Measurements from ENCODE around the gene ACADM.
"Not testable (repeated sequence)": the region's sequence is repeated elsewhere in the genome, so short reads cannot be mapped to it uniquely, and the experiment has no call there.

ACADM gene

GRCh38 chr1:75708910-75709309, 15.6 kb upstream of the ACADM start:
- H3K4me3 ChIP-seq (ENCODE audit: low read length): no peak overlapping the region
- DNase-seq (ENCODE audit: low read depth): no peak
- TF ChIP-seq CTCF (IDR thresholded peaks at IDR 0.05; ENCODE audit: insufficient read depth, low read depth, low read length, missing control alignments): no peak

- DNase-seq (ENCODE audit: low read depth): no peak
- no peak overlapping the region for H3K4me3 ChIP-seq (ENCODE audit: low read length)
- TF ChIP-seq CTCF (IDR thresholded peaks at IDR 0.05; ENCODE audit: insufficient read depth, low read depth, low read length, missing control alignments): no peak
Measured at GRCh38 chr1:75710832-75711231, 13.7 kb upstream of the ACADM start.

DNA sequence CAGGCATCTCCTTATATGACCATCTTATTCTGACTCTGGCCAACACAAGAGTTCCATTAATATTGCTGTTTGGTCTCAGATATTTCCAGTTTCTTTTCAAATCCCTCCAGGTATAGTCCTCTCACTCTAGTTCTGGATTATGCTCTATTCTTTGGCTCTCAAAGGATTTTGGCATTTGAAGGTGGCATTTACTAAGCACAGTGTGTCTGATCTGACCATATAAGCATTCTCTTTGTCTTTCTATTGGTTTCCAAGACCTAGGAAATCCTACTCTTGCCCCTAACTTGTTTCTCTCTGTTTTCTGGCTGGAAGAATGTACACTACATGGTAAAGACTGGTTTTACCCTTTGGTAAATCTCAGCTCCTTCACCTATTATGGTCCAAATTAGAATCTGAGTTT, 12.7 kb upstream of the ACADM start:
- TF ChIP-seq CTCF (IDR thresholded peaks at IDR 0.05; ENCODE audit: insufficient read depth, low read depth, low read length, missing control alignments): no peak
- H3K4me3 ChIP-seq (ENCODE audit: low read length): no peak overlapping the region
- DNase-seq (ENCODE audit: low read depth): no peak

DNA sequence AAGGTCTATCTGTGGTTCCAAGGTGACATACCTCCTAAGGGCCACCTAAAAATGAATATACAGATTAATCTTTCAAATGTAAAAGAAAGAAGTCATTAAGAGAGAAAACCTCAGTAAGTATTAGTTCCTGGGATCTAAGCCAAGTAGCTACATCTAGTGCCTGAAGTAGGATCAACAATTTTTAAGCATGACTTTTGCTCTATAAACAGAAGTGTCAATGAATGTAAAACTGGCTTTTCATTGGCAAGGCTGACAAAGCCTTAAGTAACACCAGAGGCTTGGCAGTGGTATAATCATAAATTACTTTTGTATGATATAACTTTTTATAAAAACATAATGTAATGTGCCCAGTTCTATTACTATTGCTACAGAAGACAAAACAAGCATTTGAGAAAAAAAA, 12.2 kb upstream of the ACADM start:
- DNase-seq (ENCODE audit: low read depth): peak; percentile 10
- H3K4me3 ChIP-seq (ENCODE audit: low read length): no peak overlapping the region
- no peak for TF ChIP-seq CTCF (IDR thresholded peaks at IDR 0.05; ENCODE audit: insufficient read depth, low read depth, low read length, missing control alignments)

DNA sequence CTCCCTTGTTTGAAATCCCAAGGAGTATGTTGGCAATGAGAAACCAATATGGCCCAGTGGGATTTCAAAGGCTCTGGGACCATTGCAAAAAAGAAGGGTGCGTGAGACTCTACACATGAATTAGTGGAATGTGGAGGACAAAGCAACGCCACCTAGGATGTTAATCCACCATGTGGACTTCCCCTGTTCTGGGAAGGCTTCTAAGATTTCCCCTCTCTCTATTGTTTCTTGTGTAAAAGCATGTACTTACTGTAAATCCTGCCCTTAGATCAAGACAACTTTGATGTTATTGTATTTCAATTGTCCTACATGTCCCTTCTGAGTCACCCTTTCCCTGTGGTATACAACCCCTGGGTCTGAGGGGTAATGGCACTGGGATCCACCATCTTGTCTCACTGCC, 4.7 kb upstream of the ACADM start:
- DNase-seq (ENCODE audit: low read depth): no peak
- no peak overlapping the region for H3K4me3 ChIP-seq (ENCODE audit: low read length)
- TF ChIP-seq CTCF (IDR thresholded peaks at IDR 0.05; ENCODE audit: insufficient read depth, low read depth, low read length, missing control alignments): no peak

GRCh38 chr1:75720325-75720724, 4.2 kb upstream of the ACADM start:
- no peak for DNase-seq (ENCODE audit: low read depth)
- no peak for TF ChIP-seq CTCF (IDR thresholded peaks at IDR 0.05; ENCODE audit: insufficient read depth, low read depth, low read length, missing control alignments)
- no peak overlapping the region for H3K4me3 ChIP-seq (ENCODE audit: low read length)

GRCh38 chr1:75720820-75721219, 3.7 kb upstream of the ACADM start:
- DNase-seq (ENCODE audit: low read depth): no peak
- no peak for TF ChIP-seq CTCF (IDR thresholded peaks at IDR 0.05; ENCODE audit: insufficient read depth, low read depth, low read length, missing control alignments)

DNA sequence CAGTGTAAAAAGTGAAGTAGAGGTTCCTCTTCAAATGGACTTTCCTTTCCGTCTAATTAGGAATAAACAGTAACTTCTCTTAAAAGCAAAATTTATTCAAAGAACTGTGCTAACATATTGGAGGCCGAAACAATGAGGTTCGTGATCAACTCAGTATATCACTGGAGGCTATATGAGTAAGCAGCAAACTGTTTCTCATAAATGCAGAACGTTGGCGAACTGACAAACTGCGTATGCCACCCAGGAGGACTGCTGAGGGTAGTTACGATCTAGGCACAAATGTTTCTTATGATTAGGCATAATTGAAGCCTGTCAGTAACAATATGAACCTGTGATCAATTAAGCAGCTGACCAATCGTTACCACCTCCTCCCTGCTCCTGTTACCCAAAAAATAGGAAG, 2.3 kb upstream of the ACADM start:
- peak; percentile 41 for DNase-seq (ENCODE audit: low read depth)
- not testable (repeated sequence) for H3K4me3 ChIP-seq (ENCODE audit: low read length)

More at GRCh38 chr1:75720820-75721219, 3.7 kb upstream of the ACADM start:
- H3K4me3 ChIP-seq (ENCODE audit: low read length): no peak overlapping the region

Measured in epithelial cell of esophagus (primary cell).